Caco-2 (cell line): Measurements from ENCODE around the gene GCN1. TPM values are rescaled to one million over a fixed set of nuclear protein-coding genes. Genes with fewer than 3 reads are reported as not detected.
A peak's percentile ranks its signal among the peaks of the same experiment; 100 is the strongest.

ENCODE experiments used
- BruUV-seq: library from RNA; stranded (reverse); fragments of 400-500 nt; replicated peaks from 2 replicates; lab custom pipeline; 2021; lab: Mats Ljungman, UMichigan
- CTCF ChIA-PET: fragments of 300-600 bp; sonication (Branson Sonifier 250); formaldehyde crosslinking; loops from one replicate; lab custom pipeline; 2022; ENCODE audit warnings: antibody characterized with exemption; lab: Charles Lee
- POLR2A ChIA-PET: fragments of 300-600 bp; sonication (Branson Sonifier 250); formaldehyde crosslinking; loops from one replicate; lab custom pipeline; 2022; ENCODE audit warnings: antibody characterized with exemption; lab: Charles Lee
- DNase-seq, 2 experiments: peaks; one replicate each; pipeline versions ENCODE4 v3.0.0 to v3.0.0-alpha.2; 2020 to 2022
- H3K27me3 ChIP-seq: replicated peaks from 2 replicates; pipeline ENCODE4 v1.6.0; 2011; ENCODE audit warnings: low read length; ENCODE audit not compliant: control insufficient read depth, insufficient read depth
- H3K36me3 ChIP-seq: 2 replicates; pipeline ENCODE4 v1.5.1; 2011; ENCODE audit warnings: low read length; ENCODE audit not compliant: control insufficient read depth, insufficient read depth
- H3K4me1 ChIP-seq: fragments of 250-450 bp; sonication (Bioruptor Pico); 2 replicates; pipeline ENCODE4 v1.5.1; 2020; ENCODE audit warnings: mild to moderate bottlenecking
- H3K4me3 ChIP-seq: 2 replicates; pipeline ENCODE4 v1.5.1; 2011; ENCODE audit warnings: low read depth, mild to moderate bottlenecking, control low read depth, low read length
- H3K9me3 ChIP-seq: fragments of 250-450 bp; sonication (Bioruptor Pico); 2 replicates; pipeline ENCODE4 v1.5.1; 2020; ENCODE audit warnings: mild to moderate bottlenecking, moderate library complexity
- H3K27ac Mint-ChIP-seq: one replicate; pipeline ENCODE4 v1.8.0; 2022; ENCODE audit warnings: mixed read lengths; ENCODE audit not compliant: unreplicated experiment
- H3K27me3 Mint-ChIP-seq: one replicate; pipeline ENCODE4 v1.8.0; 2022; ENCODE audit warnings: mixed read lengths; ENCODE audit not compliant: insufficient read depth, unreplicated experiment
- H3K36me3 Mint-ChIP-seq: one replicate; pipeline ENCODE4 v1.8.0; 2022; ENCODE audit warnings: mild to moderate bottlenecking, mixed read lengths; ENCODE audit not compliant: insufficient read depth, unreplicated experiment
- H3K4me1 Mint-ChIP-seq: one replicate; pipeline ENCODE4 v1.8.0; 2022; ENCODE audit warnings: low read depth, mixed read lengths; ENCODE audit not compliant: unreplicated experiment
- H3K4me3 Mint-ChIP-seq: one replicate; pipeline ENCODE4 v1.8.0; 2022; ENCODE audit warnings: mild to moderate bottlenecking, moderate library complexity, mixed read lengths; ENCODE audit not compliant: unreplicated experiment
- H3K9me3 Mint-ChIP-seq: one replicate; pipeline ENCODE4 v1.8.0; 2022; ENCODE audit warnings: mixed read lengths; ENCODE audit not compliant: unreplicated experiment
- CTCF ChIP-seq, 2 experiments: fragments of 200-600 bp in 1 of 2; IDR thresholded peaks; 1 replicate in 1 of 2; 2 replicates in 1 of 2; pipeline versions ENCODE4 v1.5.1 to v1.8.0; 2011 to 2022; ENCODE audit warnings: antibody characterized with exemption in 1 of 2, control low read depth in 1 of 2, inconsistent platforms in 1 of 2, low read depth in 1 of 2, low read length in 1 of 2, mild to moderate bottlenecking in 1 of 2, moderate library complexity in 1 of 2; ENCODE audit not compliant: insufficient read depth in 1 of 2, severe bottlenecking in 1 of 2, unreplicated experiment in 1 of 2
- intact Hi-C: fragments of 100-400 bp; cut with micrococcal nuclease; formaldehyde crosslinking; loops from one replicate; pipeline ENCODE4 v1.10.0; 2022; ENCODE audit not compliant: unreplicated experiment
- total RNA-seq: library from RNA; stranded (reverse); gene quantifications from 2 replicates; pipeline ENCODE4 v1.2.3, GENCODE V29; 2022

Gene GCN1
- total RNA-seq, 1 experiment from 2014 or later, result 154 TPM

- Histone ChIP-seq H3K36me3 (peaks cover 2% of the 10 kb centered on the region; the same call in 1 of the 2 replicates), H3K4me3 (peak overlapping the region; percentile 22), H3K9me3 (no peaks in the 10 kb centered on the region), H3K4me1 (peaks cover 68% of the 10 kb centered on the region), H3K27me3 (no peaks in the 10 kb centered on the region)
- POLR2A ChIA-PET, result interaction anchor here (0.6 to 6.7 kb wide), 15 partner anchors 11 to 750 kb away, joined by 3 to 297 read pairs (median 6); partner anchors contain the start of genes PXN, RNU4-1, RNU4-2 and RPLP0
- H3K27me3 Mint-ChIP-seq, result no peaks in the 10 kb centered on the region
- no peaks in the 10 kb centered on the region for H3K9me3 Mint-ChIP-seq
- peak overlapping the region; percentile 84 for H3K27ac Mint-ChIP-seq
- TF ChIP-seq CTCF (IDR thresholded peaks at IDR 0.05; ENCODE audit: insufficient read depth in 1 of 2, low read depth in 1 of 2, low read length in 1 of 2, severe bottlenecking in 1 of 2, unreplicated experiment in 1 of 2), result no peak
- DNase-seq, result peak; percentile 78 to 85
- peaks cover 33% of the 10 kb centered on the region for H3K4me1 Mint-ChIP-seq
- BruUV-seq, result TSS peak; percentile 11
- intact Hi-C loops, result loop anchor here (1.0 to 2.0 kb wide), 4 partner anchors 21 to 64 kb away; partner anchors contain the start of genes PXN, RNU4-2 and RPLP0
- peaks cover 89% of the 10 kb centered on the region for H3K36me3 Mint-ChIP-seq
- CTCF ChIA-PET, result interaction anchor here (0.5 to 6.1 kb wide), 28 partner anchors 8 to 1069 kb away, joined by 3 to 229 read pairs (median 5); partner anchors contain the start of genes CAMKK2, PXN, RAB35 and RNU4-1
- H3K4me3 Mint-ChIP-seq, result peak overlapping the region; percentile 67
Observed at GRCh38 chr12:120227233-120228040, 32.9 kb upstream of the GCN1 start.

- peaks cover 20% of the 10 kb centered on the region for H3K4me1 Mint-ChIP-seq
- no peaks in the 10 kb centered on the region for H3K9me3 ChIP-seq
- H3K27me3 Mint-ChIP-seq, result no peaks in the 10 kb centered on the region
- no peaks in the 10 kb centered on the region for H3K9me3 Mint-ChIP-seq
- H3K36me3 Mint-ChIP-seq, result peaks cover 85% of the 10 kb centered on the region
- no peak overlapping the region for H3K4me3 Mint-ChIP-seq
- CTCF ChIA-PET, result interaction anchor here (1.0 to 6.1 kb wide), 3 partner anchors 25 to 39 kb away, joined by 4 to 229 read pairs (median 37); partner anchors contain the start of genes PXN and RPLP0
- H3K4me1 ChIP-seq, result peaks cover 54% of the 10 kb centered on the region
- DNase-seq, result no peak
- H3K27ac Mint-ChIP-seq, result peak overlapping the region; percentile 84
- POLR2A ChIA-PET, result interaction anchor here (1.2 to 6.7 kb wide), 4 partner anchors 25 to 66 kb away, joined by 3 to 297 read pairs (median 10); partner anchors contain the start of genes PXN, RNU4-1, RNU4-2 and RPLP0
- no peaks in the 10 kb centered on the region for H3K27me3 ChIP-seq
- no peak for TF ChIP-seq CTCF (IDR thresholded peaks at IDR 0.05; ENCODE audit: insufficient read depth in 1 of 2, low read depth in 1 of 2, low read length in 1 of 2, severe bottlenecking in 1 of 2, unreplicated experiment in 1 of 2)
- no TSS peak for BruUV-seq
- H3K4me3 ChIP-seq, result no peak overlapping the region
- peaks cover 3% of the 10 kb centered on the region for H3K36me3 ChIP-seq
- intact Hi-C loops, result no loop called here
Observed at GRCh38 chr12:120225852-120226640, 31.5 kb upstream of the GCN1 start.

GRCh38 chr12:120225200-120225558 is 30.7 kb upstream of the GCN1 start:
- BruUV-seq, result no TSS peak
- ChIA-PET CTCF (interaction anchor here (1.0 kb wide), 1 partner anchor 40 kb away, joined by 4 read pairs; the partner anchor contains the start of gene PXN), POLR2A (interaction anchor here (1.2 to 1.8 kb wide), 3 partner anchors 24 to 66 kb away, joined by 3 to 14 read pairs (median 6); partner anchors contain the start of genes PXN and RPLP0)
- DNase-seq, result peak in 1 of 2 experiments; percentile 28
- Mint-ChIP-seq H3K4me1 (peaks cover 14% of the 10 kb centered on the region), H3K36me3 (peaks cover 84% of the 10 kb centered on the region), H3K27ac (peak overlapping the region; percentile 84), H3K4me3 (no peak overlapping the region), H3K9me3 (no peaks in the 10 kb centered on the region), H3K27me3 (no peaks in the 10 kb centered on the region)
- Histone ChIP-seq H3K36me3 (peaks cover 3% of the 10 kb centered on the region), H3K4me3 (no peak overlapping the region), H3K9me3 (no peaks in the 10 kb centered on the region), H3K27me3 (no peaks in the 10 kb centered on the region), H3K4me1 (peaks cover 47% of the 10 kb centered on the region)
- no peak for TF ChIP-seq CTCF (IDR thresholded peaks at IDR 0.05; ENCODE audit: insufficient read depth in 1 of 2, low read depth in 1 of 2, low read length in 1 of 2, severe bottlenecking in 1 of 2, unreplicated experiment in 1 of 2)
- intact Hi-C loops, result no loop called here
